Endometrial microvascular endothelial cells (primary cell): ENCODE measurements around the gene WDR76. TPM values are rescaled to one million over a fixed set of nuclear protein-coding genes. Genes with fewer than 3 reads are reported as not detected.

Experiments used
- in situ Hi-C: cut with HindIII; loops from 2 replicates; pipeline ENCODE4 v1.10.0; 2017; ENCODE audit warnings: low sequenced_read_pairs, low pct_unique_long_range_greater_than_20kb; ENCODE audit errors: inconsistent ontology term
- total RNA-seq: library from RNA; depleted of rRNA; stranded (reverse); fragments of >200 nt; gene quantifications from one replicate; pipeline ENCODE4 v1.2.3, GENCODE V29; 2015; ENCODE audit errors: inconsistent ontology term

Gene WDR76
- total RNA-seq, 1 donor from 2014 or later, result 20.0 TPM

- in situ Hi-C loops, result loop anchor here (10.0 to 25.0 kb wide), 2 partner anchors 325 to 612 kb away; no protein-coding TSS in a partner anchor
These were observed 73.1 kb downstream of the WDR76 start for GRCh38 chr15:43899928-43900327.

GRCh38 chr15:43900996-43901395 is 74.2 kb downstream of the WDR76 start:
- in situ Hi-C loops, result loop anchor here (10.0 to 25.0 kb wide), 2 partner anchors 324 to 611 kb away; no protein-coding TSS in a partner anchor

- in situ Hi-C loops, result loop anchor here (10.0 to 25.0 kb wide), 2 partner anchors 323 to 611 kb away; no protein-coding TSS in a partner anchor
These were observed 74.7 kb downstream of the WDR76 start for GRCh38 chr15:43901495-43901894.

GRCh38 chr15:43903864-43904290 is 77.1 kb downstream of the WDR76 start:
- in situ Hi-C loops, result loop anchor here (10.0 to 25.0 kb wide), 2 partner anchors 321 to 608 kb away; no protein-coding TSS in a partner anchor

GRCh38 chr15:43905755-43906154 is 79.0 kb downstream of the WDR76 start:
- in situ Hi-C loops, result loop anchor here (10.0 to 25.0 kb wide), 2 partner anchors 319 to 607 kb away; no protein-coding TSS in a partner anchor

GRCh38 chr15:43908516-43909050 is 81.8 kb downstream of the WDR76 start:
- in situ Hi-C loops, result loop anchor here (10.0 to 25.0 kb wide), 2 partner anchors 316 to 604 kb away; no protein-coding TSS in a partner anchor

- in situ Hi-C loops, result loop anchor here (25.0 kb wide), 1 partner anchor 601 kb away; no protein-coding TSS in a partner anchor
These were observed 84.5 kb downstream of the WDR76 start for GRCh38 chr15:43911235-43911781.

- in situ Hi-C loops, result loop anchor here (25.0 kb wide), 1 partner anchor 600 kb away; no protein-coding TSS in a partner anchor
These were observed 85.4 kb downstream of the WDR76 start for GRCh38 chr15:43912208-43912607.

GRCh38 chr15:43913026-43913780 is 86.4 kb downstream of the WDR76 start:
- in situ Hi-C loops, result loop anchor here (25.0 kb wide), 1 partner anchor 599 kb away; no protein-coding TSS in a partner anchor

- in situ Hi-C loops, result loop anchor here (25.0 kb wide), 1 partner anchor 598 kb away; no protein-coding TSS in a partner anchor
These were observed 87.1 kb downstream of the WDR76 start for GRCh38 chr15:43913941-43914340.

GRCh38 chr15:43915631-43916325 is 89.0 kb downstream of the WDR76 start:
- in situ Hi-C loops, result loop anchor here (25.0 kb wide), 1 partner anchor 597 kb away; no protein-coding TSS in a partner anchor

GRCh38 chr15:43916326-43916660 is 89.5 kb downstream of the WDR76 start:
- in situ Hi-C loops, result loop anchor here (25.0 kb wide), 1 partner anchor 596 kb away; no protein-coding TSS in a partner anchor

Other genes with a start within 250 kb of the WDR76 start
- 30.3 TPM for gene PPIP5K1, start 236.8 kb upstream of the WDR76 start, total RNA-seq
- not detected for gene CKMT1B, start 233.0 kb upstream of the WDR76 start, total RNA-seq
- not detected for gene STRC, start 208.2 kb upstream of the WDR76 start, total RNA-seq
- gene CATSPER2, start 178.2 kb upstream of the WDR76 start, total RNA-seq, result not detected
- gene CKMT1A, start 133.1 kb upstream of the WDR76 start, total RNA-seq, result not detected
- 340 TPM for gene PDIA3, start 80.6 kb upstream of the WDR76 start, total RNA-seq
- gene ELL3, start 50.0 kb upstream of the WDR76 start, total RNA-seq, result 1.3 TPM
- 424 TPM for gene SERF2, start 34.7 kb upstream of the WDR76 start, total RNA-seq
- gene SERINC4, start 26.8 kb upstream of the WDR76 start, total RNA-seq, result not detected
- 16.1 TPM for gene HYPK, start 26.4 kb upstream of the WDR76 start, total RNA-seq
- gene MFAP1, start 2.3 kb upstream of the WDR76 start, total RNA-seq, result 17.7 TPM